ENCODE data around the gene THOC3.
"Not testable (repeated sequence)": the region's sequence is repeated elsewhere in the genome, so short reads cannot be mapped to it uniquely, and the experiment has no call there.

GRCh38 chr5:175943253-175943652 lies 24.9 kb downstream of the THOC3 start:
- TF ChIP-seq CTCF (conservative IDR thresholded peaks at IDR 0.05); EZH2 (IDR thresholded peaks at IDR 0.05; ENCODE audit: low read depth): not testable (repeated sequence)
